PC-3 (cell line): ENCODE measurements around the gene PTGES3L. TPM values are rescaled to one million over a fixed set of nuclear protein-coding genes. Genes with fewer than 3 reads are reported as not detected.
A peak's percentile ranks its signal among the peaks of the same experiment; 100 is the strongest.

Experiments used
- ATAC-seq: fragments of 200-7000 bp; cut with Tn5 transposase; 2 replicates; pipeline ENCODE4 v1.9.1; 2020; ENCODE audit warnings: mild to moderate bottlenecking, moderate library complexity
- BruUV-seq: library from RNA; stranded (reverse); fragments of 400-500 nt; replicated peaks from 2 replicates; lab custom pipeline; 2021; lab: Mats Ljungman, UMichigan
- CTCF ChIA-PET: fragments of 300-600 bp; sonication (Branson Sonifier 250); formaldehyde crosslinking; loops from one replicate; lab custom pipeline; 2022; ENCODE audit warnings: antibody characterized with exemption; lab: Charles Lee
- POLR2A ChIA-PET: fragments of 300-600 bp; sonication (Branson Sonifier 250); formaldehyde crosslinking; loops from one replicate; lab custom pipeline; 2022; ENCODE audit warnings: antibody characterized with exemption; ENCODE audit not compliant: unreplicated experiment; lab: Charles Lee
- DNase-seq: peaks from one replicate; pipeline ENCODE4 v3.0.0-alpha.2; 2015
- H2AFZ ChIP-seq: fragments of 300-600 bp; sonication (generic); 2 replicates; pipeline ENCODE4 v1.6.0; 2016; ENCODE audit warnings: antibody characterized with exemption, low read length
- H3F3A ChIP-seq: fragments of 300-600 bp; sonication (generic); one replicate; pipeline ENCODE4 v1.6.0; 2017; ENCODE audit warnings: antibody characterized with exemption, low read length, control low read depth, mild to moderate bottlenecking; ENCODE audit not compliant: unreplicated experiment
- H3K27ac ChIP-seq: fragments of 300-600 bp; sonication (generic); 2 replicates; pipeline ENCODE4 v1.5.1; 2016; ENCODE audit warnings: mild to moderate bottlenecking, low read length
- H3K27me3 ChIP-seq: fragments of 300-600 bp; sonication (generic); 2 replicates; pipeline ENCODE4 v1.6.1; 2016; ENCODE audit warnings: low read length, mixed read lengths
- H3K36me3 ChIP-seq: fragments of 300-600 bp; sonication (generic); 2 replicates; pipeline ENCODE4 v1.6.1; 2016; ENCODE audit warnings: low read depth, mixed run types, low read length, mixed read lengths
- H3K4me1 ChIP-seq: fragments of 300-600 bp; sonication (generic); 2 replicates; pipeline ENCODE4 v1.5.1; 2016; ENCODE audit warnings: low read length; ENCODE audit not compliant: insufficient read depth
- H3K4me2 ChIP-seq: fragments of 300-600 bp; sonication (generic); 2 replicates; pipeline ENCODE4 v1.6.0; 2016; ENCODE audit warnings: low read length
- H3K4me3 ChIP-seq: fragments of 300-600 bp; sonication (generic); 2 replicates; pipeline ENCODE4 v1.5.1; 2016; ENCODE audit warnings: mild to moderate bottlenecking, low read length, mixed read lengths
- H3K79me2 ChIP-seq: fragments of 300-600 bp; sonication (generic); 2 replicates; pipeline ENCODE4 v1.6.1; 2017; ENCODE audit warnings: low read length, mixed read lengths
- H3K9ac ChIP-seq: fragments of 300-600 bp; sonication (generic); 2 replicates; pipeline ENCODE4 v1.6.0; 2016; ENCODE audit warnings: mild to moderate bottlenecking, low read length
- H3K9me2 ChIP-seq: fragments of 300-600 bp; sonication (generic); replicated peaks from 2 replicates; pipeline ENCODE4 v1.6.1; 2016; ENCODE audit warnings: mixed run types, low read length, mixed read lengths
- H3K9me3 ChIP-seq: fragments of 300-600 bp; sonication (generic); 2 replicates; pipeline ENCODE4 v1.6.1; 2016; ENCODE audit warnings: low read length, mixed read lengths
- H4K20me1 ChIP-seq: fragments of 300-600 bp; sonication (generic); 2 replicates; pipeline ENCODE4 v1.6.1; 2016; ENCODE audit warnings: low read length, mixed read lengths
- CTCF ChIP-seq: fragments of 300-600 bp; sonication (generic); conservative IDR thresholded peaks from 2 replicates; pipeline ENCODE4 v1.5.1; 2017; ENCODE audit warnings: antibody characterized with exemption, low read depth, mild to moderate bottlenecking, low read length
- EZH2 ChIP-seq: fragments of 300-600 bp; sonication (generic); IDR thresholded peaks from one replicate; pipeline ENCODE4 v1.6.1; 2017; ENCODE audit warnings: antibody characterized with exemption, mild to moderate bottlenecking, low read length; ENCODE audit not compliant: unreplicated experiment
- EZH2phosphoT487 ChIP-seq: fragments of 300-600 bp; sonication (generic); IDR thresholded peaks from 2 replicates; pipeline ENCODE4 v1.6.1; 2018; ENCODE audit warnings: mild to moderate bottlenecking, antibody characterized with exemption, low read length, borderline replicate concordance
- intact Hi-C: fragments of 100-400 bp; cut with micrococcal nuclease; formaldehyde crosslinking; loops from 2 replicates; pipeline ENCODE4 v1.9.0; 2023
- total RNA-seq: library from RNA; depleted of rRNA; stranded (reverse); fragments of >200 nt; gene quantifications from 2 replicates; pipeline ENCODE4 v1.2.3, GENCODE V29; 2014

Gene PTGES3L
- total RNA-seq, 1 experiment from 2014 or later = 0.55 TPM

GRCh38 chr17:42964161-42964932, 15.5 kb downstream of the PTGES3L start, which contains the start of gene AARSD1:
TSS of gene AARSD1 (minus strand) at chr17:42964454. CDS start at chr17:42964440, 14 bp downstream.
- BruUV-seq = TSS peak; percentile 98

GRCh38 chr17:42953669-42954068, 26.2 kb downstream of the PTGES3L start:
- Histone ChIP-seq H3K27ac (no peak overlapping the region), H2AFZ (no peak overlapping the region), H3K79me2 (no peaks in the 10 kb centered on the region), H3K9me3 (no peaks in the 10 kb centered on the region), H3K27me3 (no peaks in the 10 kb centered on the region), H3F3A (no peaks in the 10 kb centered on the region), H3K9me2 (no peaks in the 10 kb centered on the region), H3K4me2 (no peak overlapping the region), H3K4me1 (no peaks in the 10 kb centered on the region), H3K36me3 (peaks cover 10% of the 10 kb centered on the region), H3K4me3 (no peak overlapping the region), H4K20me1 (no peaks in the 10 kb centered on the region), H3K9ac (no peak overlapping the region)
- DNase-seq = no peak
- no peak for TF ChIP-seq CTCF
- TF ChIP-seq EZH2 = no peak
- TF ChIP-seq EZH2phosphoT487 = no peak
- ChIA-PET CTCF (no interaction called here), POLR2A (no interaction called here)
- intact Hi-C loops = no loop called here
- no TSS peak for BruUV-seq
- peak; percentile 45 for ATAC-seq

More at GRCh38 chr17:42964161-42964932, 15.5 kb downstream of the PTGES3L start, which contains the start of gene AARSD1:
- H3K27me3 ChIP-seq = no peaks in the 10 kb centered on the region
- TF ChIP-seq CTCF (no peak), EZH2 (no peak)
- H3K9me2 ChIP-seq = no peaks in the 10 kb centered on the region
- ATAC-seq = peak; percentile 97
- H3F3A ChIP-seq = no peaks in the 10 kb centered on the region
- POLR2A ChIA-PET = no interaction called here
- DNase-seq = peak; percentile 90
- H3K36me3 ChIP-seq = peaks cover 8% of the 10 kb centered on the region; the same call in 1 of the 2 replicates
- H3K79me2 ChIP-seq = peaks cover 26% of the 10 kb centered on the region
- no peaks in the 10 kb centered on the region for H4K20me1 ChIP-seq
- CTCF ChIA-PET = interaction anchor here (0.7 kb wide), 1 partner anchor 42 kb away, joined by 10 read pairs; the partner anchor contains the start of gene IFI35
- peak within 1 kb of the TSS; percentile 98 for H3K4me2 ChIP-seq
- H3K27ac ChIP-seq = peak within 1 kb of the TSS; percentile 55
- no peaks in the 10 kb centered on the region for H3K9me3 ChIP-seq
- intact Hi-C loops = loop anchor here (2.0 kb wide), 1 partner anchor 34 kb away; the partner anchor contains the start of gene RPL27
- peak within 1 kb of the TSS; percentile 85 for H2AFZ ChIP-seq
- peaks cover 12% of the 10 kb centered on the region for H3K4me1 ChIP-seq
- H3K9ac ChIP-seq = peak within 1 kb of the TSS; percentile 88
- peak within 1 kb of the TSS; percentile 87 for H3K4me3 ChIP-seq
